ES-I3 (cell line): ENCODE data around the gene DNAJC10.

Experiments
- H3K36me3 ChIP-seq: 2 replicates; pipeline ENCODE4 v1.6.1; 2013; ENCODE audit warnings: mild to moderate bottlenecking, low read length, control low read depth, moderate library complexity; ENCODE audit not compliant: insufficient read depth
- H3K4me1 ChIP-seq: 2 replicates; pipeline ENCODE4 v1.6.1; 2013; ENCODE audit warnings: mild to moderate bottlenecking, control low read depth, low read length; ENCODE audit not compliant: insufficient read depth
- H3K9ac ChIP-seq: 2 replicates; pipeline ENCODE4 v1.6.1; 2013; ENCODE audit warnings: low read depth, mild to moderate bottlenecking, low read length, moderate library complexity
- H3K9me3 ChIP-seq: 2 replicates; pipeline ENCODE4 v1.6.1; 2013; ENCODE audit warnings: mild to moderate bottlenecking, low read length, moderate library complexity; ENCODE audit not compliant: control insufficient read depth, insufficient read depth

The DNAJC10 gene

GRCh38 chr2:182822733-182823132 is 106.7 kb downstream of the DNAJC10 start:
- Histone ChIP-seq H3K4me1 (peaks cover 19% of the 10 kb centered on the region), H3K36me3 (no peaks in the 10 kb centered on the region), H3K9ac (no peak overlapping the region), H3K9me3 (no peaks in the 10 kb centered on the region)

GRCh38 chr2:182824056-182824766 is 108.2 kb downstream of the DNAJC10 start:
- peaks cover 10% of the 10 kb centered on the region; the same call in 1 of the 2 replicates for H3K4me1 ChIP-seq
- no peaks in the 10 kb centered on the region for H3K36me3 ChIP-seq
- H3K9ac ChIP-seq: no peak overlapping the region
- H3K9me3 ChIP-seq: no peaks in the 10 kb centered on the region

DNA sequence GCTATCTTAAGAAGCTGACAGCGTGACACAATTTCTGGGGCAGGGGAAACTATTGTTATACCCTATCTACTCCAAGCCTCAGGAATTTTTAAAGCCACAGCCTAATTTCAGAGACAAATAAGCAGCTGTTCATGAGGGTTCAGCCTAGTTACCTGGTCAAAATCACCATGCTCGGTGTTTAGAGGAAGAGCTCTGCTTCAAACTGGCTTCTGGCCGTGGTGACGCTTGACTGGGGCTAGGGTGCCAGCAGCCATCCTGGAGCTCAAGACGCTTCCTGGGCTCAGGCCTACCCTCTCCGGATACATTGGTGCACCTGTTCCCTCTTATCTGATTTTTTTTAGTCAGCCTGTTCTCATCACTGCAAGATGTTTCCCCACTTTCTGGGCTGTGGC is 108.7 kb downstream of the DNAJC10 start:
- no peaks in the 10 kb centered on the region for H3K36me3 ChIP-seq
- H3K4me1 ChIP-seq: peaks cover 10% of the 10 kb centered on the region; the same call in 1 of the 2 replicates
- H3K9ac ChIP-seq: no peak overlapping the region
- H3K9me3 ChIP-seq: no peaks in the 10 kb centered on the region

- Histone ChIP-seq H3K9me3 (no peaks in the 10 kb centered on the region), H3K36me3 (no peaks in the 10 kb centered on the region), H3K4me1 (peaks cover 10% of the 10 kb centered on the region; the same call in 1 of the 2 replicates), H3K9ac (no peak overlapping the region)
Measured at GRCh38 chr2:182826064-182826463, 110.0 kb downstream of the DNAJC10 start.

DNA sequence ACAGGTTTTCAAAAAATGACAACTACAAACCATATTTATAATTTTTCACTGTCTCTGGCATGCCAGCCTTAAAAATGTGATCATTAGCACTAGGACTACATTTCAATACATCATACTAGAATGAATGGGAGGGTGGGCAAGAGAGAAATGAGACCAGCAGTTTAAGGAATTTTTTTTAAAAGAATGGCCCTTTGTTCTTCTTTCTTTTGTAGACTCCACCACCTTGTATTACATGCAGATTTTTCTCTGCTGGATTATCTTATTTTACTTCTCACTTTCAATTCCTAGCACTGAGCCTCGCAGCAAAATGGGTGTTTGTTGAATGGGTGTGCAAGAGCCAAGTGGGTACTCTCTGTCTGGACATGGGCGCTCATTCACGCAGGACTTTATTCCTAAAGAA is 110.4 kb downstream of the DNAJC10 start:
- H3K9me3 ChIP-seq: no peaks in the 10 kb centered on the region
- no peak overlapping the region for H3K9ac ChIP-seq
- H3K36me3 ChIP-seq: no peaks in the 10 kb centered on the region
- H3K4me1 ChIP-seq: peaks cover 10% of the 10 kb centered on the region; the same call in 1 of the 2 replicates

DNA sequence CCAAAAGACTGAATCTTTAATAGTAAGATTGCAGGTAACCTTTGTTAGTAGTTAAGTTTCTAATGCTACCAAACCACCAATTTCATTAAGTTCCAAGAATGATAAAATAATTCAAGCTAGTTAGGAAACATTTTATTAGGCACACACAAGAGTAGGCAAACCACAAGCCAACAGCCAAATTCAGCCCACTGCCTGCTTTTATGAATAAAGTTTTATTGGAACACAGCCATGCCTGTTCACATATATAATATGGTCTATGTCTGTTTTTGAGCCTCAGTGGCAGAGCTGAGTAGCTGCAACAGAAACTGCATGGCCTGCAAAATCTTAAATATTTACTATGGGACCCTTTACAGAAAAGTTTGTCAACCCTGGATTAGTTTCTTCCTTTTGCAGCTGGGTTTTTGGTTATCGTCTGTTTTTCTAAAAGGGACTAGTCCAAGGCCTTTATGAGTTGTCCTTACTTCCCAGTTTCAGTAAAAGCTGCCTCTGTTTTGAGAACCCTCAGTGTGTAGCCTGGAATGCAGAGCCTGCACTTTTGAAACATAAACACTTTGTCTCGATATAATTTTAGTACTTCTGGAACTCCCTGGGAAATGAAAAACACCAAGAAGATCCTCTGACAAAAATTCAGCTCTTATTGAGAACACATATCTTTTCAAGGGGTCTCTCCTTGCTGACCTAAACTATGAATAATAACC is 111.3 kb downstream of the DNAJC10 start:
- Histone ChIP-seq H3K9me3 (no peaks in the 10 kb centered on the region), H3K9ac (no peak overlapping the region), H3K36me3 (no peaks in the 10 kb centered on the region), H3K4me1 (peaks cover 10% of the 10 kb centered on the region; the same call in 1 of the 2 replicates)

DNA sequence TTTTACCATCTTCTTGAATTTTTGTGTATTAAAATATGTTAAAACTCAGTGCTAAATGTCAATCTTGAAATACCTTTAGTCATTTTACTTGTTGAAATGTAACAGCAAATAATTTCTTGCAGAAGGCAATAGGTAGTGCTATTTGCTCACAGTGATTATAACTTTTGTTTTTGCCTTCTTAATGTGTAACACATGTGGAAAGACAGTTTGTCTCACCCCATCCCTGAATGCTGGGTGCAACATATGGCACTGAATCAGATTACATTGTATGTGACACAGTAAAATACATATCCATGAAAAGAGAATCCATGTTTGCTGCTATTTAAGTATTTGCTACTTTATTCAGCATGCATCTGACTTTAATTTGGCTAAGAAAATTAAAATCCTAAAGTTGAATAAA is 115.0 kb downstream of the DNAJC10 start:
- peaks cover 7% of the 10 kb centered on the region; the same call in 1 of the 2 replicates for H3K4me1 ChIP-seq
- no peaks in the 10 kb centered on the region for H3K9me3 ChIP-seq
- no peaks in the 10 kb centered on the region for H3K36me3 ChIP-seq
- no peak overlapping the region for H3K9ac ChIP-seq

DNA sequence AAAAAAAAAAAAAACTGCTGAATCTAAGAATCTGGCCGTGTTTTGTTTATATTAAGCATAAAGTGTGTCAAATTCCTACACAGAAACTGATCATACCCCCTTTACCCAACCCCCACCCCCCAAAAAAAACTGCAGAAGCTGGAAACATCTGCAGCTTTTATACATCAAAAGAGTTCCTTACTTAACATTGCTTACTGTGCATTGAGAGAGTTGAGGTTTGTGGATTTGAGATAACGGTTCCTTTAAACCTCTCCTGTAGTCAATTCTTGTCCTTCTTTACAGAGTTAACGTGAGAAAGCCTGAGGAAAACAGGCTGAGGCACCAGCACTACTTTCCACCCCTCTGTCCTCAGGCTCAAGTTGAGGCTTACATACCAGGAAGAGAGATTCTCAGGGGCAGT is 115.9 kb downstream of the DNAJC10 start:
- Histone ChIP-seq H3K4me1 (no peaks in the 10 kb centered on the region), H3K36me3 (no peaks in the 10 kb centered on the region), H3K9me3 (no peaks in the 10 kb centered on the region), H3K9ac (no peak overlapping the region)

DNA sequence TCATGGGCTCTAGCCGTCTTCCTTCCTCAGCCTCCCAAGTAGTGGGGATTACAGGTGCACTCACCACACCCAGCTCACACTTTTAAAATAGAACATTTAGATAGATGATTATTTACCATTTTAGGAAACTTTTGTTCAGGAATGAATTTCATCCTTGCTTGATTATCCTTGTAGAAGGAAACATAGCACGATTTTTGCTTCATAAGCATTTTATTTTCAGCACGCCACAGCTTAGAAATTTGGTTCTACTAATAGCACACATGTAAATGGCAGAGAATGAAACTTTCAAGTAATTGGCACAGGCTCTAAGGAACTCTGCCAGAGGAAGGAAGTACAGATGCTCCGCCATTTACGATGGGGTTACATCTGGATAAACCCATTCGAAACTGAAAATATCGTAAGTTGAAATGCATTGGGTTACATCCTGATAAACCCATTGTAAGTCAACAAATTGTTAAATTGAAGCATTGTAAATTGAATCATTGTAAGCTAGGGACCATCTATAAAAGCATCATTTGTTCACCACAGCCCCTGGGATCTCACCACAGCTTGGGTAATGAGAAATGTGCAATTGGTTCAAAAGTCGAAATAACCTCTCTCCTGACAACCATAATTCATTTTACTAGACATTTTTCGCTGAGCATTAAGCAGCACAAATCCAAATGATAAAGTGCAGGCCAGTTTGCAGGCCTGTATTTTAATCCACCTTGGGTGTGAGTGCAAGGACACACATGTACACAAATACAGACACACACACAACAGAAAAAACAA is 117.2 kb downstream of the DNAJC10 start:
- Histone ChIP-seq H3K9me3 (no peaks in the 10 kb centered on the region), H3K9ac (no peak overlapping the region), H3K36me3 (no peaks in the 10 kb centered on the region), H3K4me1 (no peaks in the 10 kb centered on the region)

DNA sequence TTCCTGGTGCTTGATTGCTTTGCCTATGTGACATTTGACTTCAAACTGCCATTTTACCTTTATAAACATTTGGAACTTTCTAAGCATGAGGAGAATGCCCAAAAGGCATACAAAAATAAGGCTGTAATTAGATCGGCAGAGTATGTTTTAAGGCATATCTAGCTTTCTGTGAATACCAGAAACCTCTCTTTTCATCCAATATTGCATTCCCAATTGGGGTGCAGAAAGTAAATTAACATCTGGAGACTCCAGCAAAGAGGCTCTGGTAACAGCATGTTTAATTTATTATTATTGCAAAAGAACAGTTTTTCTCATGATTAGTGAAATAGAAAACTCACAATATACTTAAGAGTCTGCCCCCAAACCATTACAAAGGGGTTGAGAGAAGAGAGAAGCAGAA is 118.2 kb downstream of the DNAJC10 start:
- no peaks in the 10 kb centered on the region for H3K36me3 ChIP-seq
- no peaks in the 10 kb centered on the region for H3K4me1 ChIP-seq
- no peaks in the 10 kb centered on the region for H3K9me3 ChIP-seq
- no peak overlapping the region for H3K9ac ChIP-seq

DNA sequence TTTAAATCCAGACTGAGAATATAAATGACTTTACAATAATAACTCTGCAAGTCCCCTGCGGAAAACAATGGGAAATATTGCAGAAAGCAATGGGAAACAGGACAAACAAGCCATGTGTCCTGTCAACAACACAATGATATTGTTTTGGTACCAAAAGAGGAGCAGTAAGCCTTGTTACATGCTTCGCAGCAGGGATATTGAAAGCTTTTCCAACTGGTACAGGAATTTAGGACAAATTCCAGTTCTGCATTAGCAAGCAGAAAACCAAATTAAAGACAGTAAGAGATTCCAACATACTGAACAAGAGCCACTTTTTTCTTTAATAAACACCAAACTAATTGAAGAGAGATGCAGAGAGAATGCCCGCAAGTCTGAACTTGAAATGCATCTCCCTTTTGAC is 120.4 kb downstream of the DNAJC10 start:
- Histone ChIP-seq H3K9ac (no peak overlapping the region), H3K9me3 (no peaks in the 10 kb centered on the region), H3K4me1 (no peaks in the 10 kb centered on the region), H3K36me3 (no peaks in the 10 kb centered on the region)
